Fibroblast of mammary gland (primary cell): Measurements from ENCODE around the gene ZNF222.
A peak's percentile ranks its signal among the peaks of the same experiment; 100 is the strongest.

ENCODE experiments used
- DNase-seq: peaks from one replicate; pipeline ENCODE4 v3.0.0-alpha.2; 2010; ENCODE audit warnings: low read depth
- H3K4me3 ChIP-seq: 2 replicates; pipeline ENCODE4 v1.5.1; 2011; ENCODE audit warnings: low read depth, mild to moderate bottlenecking, low read length, moderate library complexity; ENCODE audit not compliant: control insufficient read depth
- CTCF ChIP-seq: conservative IDR thresholded peaks from 2 replicates; pipeline ENCODE4 v1.5.1; 2011; ENCODE audit warnings: low read depth, low read length, inconsistent platforms; ENCODE audit not compliant: control insufficient read depth, insufficient read depth

Gene ZNF222

DNA sequence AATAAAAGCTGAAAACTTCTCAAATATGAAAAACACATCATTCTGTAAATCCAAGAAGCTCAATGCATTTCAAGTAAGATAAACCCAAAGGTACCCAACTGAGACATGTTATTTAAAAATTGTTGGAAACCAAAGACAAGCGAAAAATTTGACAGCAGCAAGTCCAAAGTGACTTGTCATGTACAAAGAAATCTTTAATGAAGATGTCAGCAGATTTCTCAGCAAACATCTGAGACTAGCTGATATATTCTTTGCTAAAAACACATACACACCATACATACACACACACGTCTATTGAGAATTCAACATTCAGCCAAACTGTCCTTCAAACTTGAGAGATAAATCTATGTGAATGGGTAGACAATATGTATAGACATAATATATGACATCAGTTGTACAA lies 5.7 kb upstream of the ZNF222 start:
- no peak overlapping the region for H3K4me3 ChIP-seq
- no peak for DNase-seq
- TF ChIP-seq CTCF = no peak

GRCh38 chr19:44021221-44021620 lies 4.0 kb upstream of the ZNF222 start:
- TF ChIP-seq CTCF = no peak
- DNase-seq = no peak
- H3K4me3 ChIP-seq = no peak overlapping the region

- no peak for TF ChIP-seq CTCF
- peak overlapping the region; percentile 87 for H3K4me3 ChIP-seq
- DNase-seq = no peak
Observed at GRCh38 chr19:44024900-44025216, 321 bp upstream of the ZNF222 start.

GRCh38 chr19:44026622-44027021 lies 1.4 kb downstream of the ZNF222 start:
- H3K4me3 ChIP-seq = no peak overlapping the region
- no peak for TF ChIP-seq CTCF
- DNase-seq = no peak

- no peak overlapping the region for H3K4me3 ChIP-seq
- TF ChIP-seq CTCF = no peak
- DNase-seq = peak; percentile 5
Observed at GRCh38 chr19:44032001-44032610, 6.9 kb downstream of the ZNF222 start.

- no peak for TF ChIP-seq CTCF
- no peak for DNase-seq
- H3K4me3 ChIP-seq = no peak overlapping the region
Observed at GRCh38 chr19:44042147-44042546, 17.0 kb downstream of the ZNF222 start.
